ENCODE data around the gene ALG11.
A peak's percentile ranks its signal among the peaks of the same experiment; 100 is the strongest.
"Not testable (repeated sequence)": the region's sequence is repeated elsewhere in the genome, so short reads cannot be mapped to it uniquely, and the experiment has no call there.

ALG11 gene

GRCh38 chr13:52029569-52029968 lies 17.4 kb downstream of the ALG11 start:
- no peak for ATAC-seq
- DNase-seq = no peak

GRCh38 chr13:52030401-52030800 lies 18.2 kb downstream of the ALG11 start:
- not testable (repeated sequence) for ATAC-seq, DNase-seq

GRCh38 chr13:52033039-52033438 lies 20.8 kb downstream of the ALG11 start:
- ATAC-seq = no peak
- no peak for DNase-seq

GRCh38 chr13:52034616-52035226 lies 22.5 kb downstream of the ALG11 start:
- ATAC-seq = no peak
- DNase-seq = no peak

- ATAC-seq (no peak), DNase-seq (no peak)
These were observed 23.8 kb downstream of the ALG11 start for GRCh38 chr13:52036037-52036436.

- ATAC-seq = no peak
- DNase-seq = no peak
These were observed 31.5 kb downstream of the ALG11 start for GRCh38 chr13:52043675-52044074.

GRCh38 chr13:52047463-52047862 lies 35.3 kb downstream of the ALG11 start:
- no peak for ATAC-seq
- DNase-seq = no peak

GRCh38 chr13:52048516-52048915 lies 36.3 kb downstream of the ALG11 start:
- ATAC-seq (no peak), DNase-seq (no peak)

GRCh38 chr13:52051400-52051799 lies 39.2 kb downstream of the ALG11 start:
- ATAC-seq (no peak), DNase-seq (no peak)

- no peak for DNase-seq
- no peak for ATAC-seq
These were observed 41.3 kb downstream of the ALG11 start for GRCh38 chr13:52053460-52053859.

GRCh38 chr13:52061064-52061463 lies 48.9 kb downstream of the ALG11 start:
- not testable (repeated sequence) for DNase-seq, ATAC-seq

GRCh38 chr13:52061587-52061986 lies 49.4 kb downstream of the ALG11 start:
- ATAC-seq (no peak), DNase-seq (no peak)

- ATAC-seq (no peak), DNase-seq (no peak)
These were observed 55.0 kb downstream of the ALG11 start for GRCh38 chr13:52067237-52067636.

GRCh38 chr13:52070929-52071523 lies 58.8 kb downstream of the ALG11 start:
- DNase-seq (peak; percentile 5), ATAC-seq (peak; percentile 40)
